Peyer's patch (tissue), 4 donors: Measurements from ENCODE around the gene QRFP. TPM values are rescaled to one million over a fixed set of nuclear protein-coding genes. Genes with fewer than 3 reads are reported as not detected.

Source experiments
- DNase-seq, 3 donors: peaks; one replicate each; pipeline ENCODE4 v3.0.0-alpha.2; 2017 to 2019
- H3K27ac ChIP-seq, 4 donors: fragments of 200-600 bp; sonication (generic); one replicate each; pipeline ENCODE4 v1.5.1; 2016 to 2019
- H3K27me3 ChIP-seq, 2 donors: fragments of 200-600 bp; sonication (generic); one replicate each; pipeline ENCODE4 v1.5.1; 2019
- H3K36me3 ChIP-seq, 3 donors: fragments of 200-600 bp; sonication (generic); one replicate each; pipeline ENCODE4 v1.5.1; 2016 to 2019
- H3K4me1 ChIP-seq, 4 donors: fragments of 200-600 bp; sonication (generic); one replicate each; pipeline ENCODE4 v1.5.1; 2016 to 2019
- H3K4me3 ChIP-seq, 4 donors: fragments of 200-600 bp; sonication (generic); 1 replicate in 3 of 4; 2 replicates in 1 of 4; pipeline ENCODE4 v1.5.1; 2016 to 2019; ENCODE audit warnings: mild to moderate bottlenecking in 1 of 4
- H3K9me3 ChIP-seq, 4 donors: fragments of 200-600 bp; sonication (generic); one replicate each; pipeline ENCODE4 v1.5.1; 2016 to 2019; ENCODE audit warnings: mild to moderate bottlenecking in 1 of 4
- CTCF ChIP-seq, 6 experiments: fragments of 450-650 bp in 4 of 6; fragments of 200-600 bp in 2 of 6; sonication (generic) in 1 of 6; IDR thresholded peaks; one replicate each; pipeline ENCODE4 v1.5.1; 2017 to 2019; ENCODE audit warnings: antibody characterized with exemption in 6 of 6, mild to moderate bottlenecking in 3 of 6, moderate library complexity in 1 of 6
- POLR2A ChIP-seq, 2 donors: fragments of 450-650 bp; IDR thresholded peaks; one replicate each; pipeline ENCODE4 v1.5.1; 2017; ENCODE audit warnings: antibody characterized with exemption in 2 of 2, mild to moderate bottlenecking in 2 of 2, moderate library complexity in 2 of 2
- total RNA-seq, 4 donors: library from RNA; depleted of rRNA; stranded (reverse); fragments of >200 nt; gene quantifications; one replicate each; pipeline ENCODE4 v1.1.0, GENCODE V29; 2016

QRFP gene
- total RNA-seq, 4 donors from 2014 or later = not detected

GRCh38 chr9:130891688-130892476 is 4.7 kb downstream of the QRFP start:
- TF ChIP-seq POLR2A (IDR thresholded peaks at IDR 0.05) (no peak), CTCF (IDR thresholded peaks at IDR 0.05) (no peak)
- H3K27me3 ChIP-seq = no peaks in the 10 kb centered on the region
- H3K4me1 ChIP-seq = no peaks in the 10 kb centered on the region
- no peak overlapping the region for H3K27ac ChIP-seq
- no peak overlapping the region for H3K4me3 ChIP-seq
- no peak for DNase-seq
- H3K9me3 ChIP-seq = no peaks in the 10 kb centered on the region
- H3K36me3 ChIP-seq = peaks cover 0 to 45% (median 0%) of the 10 kb centered on the region in 3 donors

GRCh38 chr9:130890870-130891687 is 5.5 kb downstream of the QRFP start:
- H3K9me3 ChIP-seq = no peaks in the 10 kb centered on the region
- no peak overlapping the region for H3K27ac ChIP-seq
- TF ChIP-seq POLR2A (IDR thresholded peaks at IDR 0.05) (no peak), CTCF (IDR thresholded peaks at IDR 0.05) (no peak)
- H3K4me1 ChIP-seq = no peaks in the 10 kb centered on the region
- no peak for DNase-seq
- H3K27me3 ChIP-seq = no peaks in the 10 kb centered on the region
- H3K36me3 ChIP-seq = peaks cover 0 to 53% (median 0%) of the 10 kb centered on the region in 3 donors
- no peak overlapping the region for H3K4me3 ChIP-seq

GRCh38 chr9:130890124-130890523 is 6.5 kb downstream of the QRFP start:
- H3K4me1 ChIP-seq = no peaks in the 10 kb centered on the region

GRCh38 chr9:130888146-130888885 is 8.3 kb downstream of the QRFP start:
- no peak for DNase-seq
- H3K27me3 ChIP-seq = no peaks in the 10 kb centered on the region
- H3K36me3 ChIP-seq = peaks cover 0 to 81% (median 0%) of the 10 kb centered on the region in 3 donors
- no peak overlapping the region for H3K4me3 ChIP-seq
- H3K4me1 ChIP-seq = no peaks in the 10 kb centered on the region
- no peak overlapping the region for H3K27ac ChIP-seq
- TF ChIP-seq POLR2A (IDR thresholded peaks at IDR 0.05) (no peak), CTCF (IDR thresholded peaks at IDR 0.05) (no peak)
- no peaks in the 10 kb centered on the region for H3K9me3 ChIP-seq

More at GRCh38 chr9:130890124-130890523, 6.5 kb downstream of the QRFP start:
- H3K36me3 ChIP-seq = peaks cover 0 to 63% (median 0%) of the 10 kb centered on the region in 3 donors
- H3K4me3 ChIP-seq = no peak overlapping the region
- no peaks in the 10 kb centered on the region for H3K27me3 ChIP-seq
- H3K27ac ChIP-seq = no peak overlapping the region
- TF ChIP-seq POLR2A (IDR thresholded peaks at IDR 0.05) (no peak), CTCF (IDR thresholded peaks at IDR 0.05) (no peak)
- DNase-seq = no peak
- H3K9me3 ChIP-seq = no peaks in the 10 kb centered on the region

- TF ChIP-seq CTCF (IDR thresholded peaks at IDR 0.05) = no peak
- TF ChIP-seq POLR2A (IDR thresholded peaks at IDR 0.05) = no peak
- Histone ChIP-seq H3K4me1 (no peaks in the 10 kb centered on the region), H3K27me3 (no peaks in the 10 kb centered on the region), H3K4me3 (no peak overlapping the region), H3K36me3 (peaks cover 0 to 88% (median 0%) of the 10 kb centered on the region in 3 donors), H3K27ac (no peak overlapping the region), H3K9me3 (no peaks in the 10 kb centered on the region)
- DNase-seq = no peak
These were observed 9.0 kb downstream of the QRFP start for GRCh38 chr9:130887494-130888144.
